Uterus (tissue), 4 donors: Measurements from ENCODE around the gene ORM2. TPM values are rescaled to one million over a fixed set of nuclear protein-coding genes. Genes with fewer than 3 reads are reported as not detected.

Source experiments
- DNase-seq, 2 donors: peaks; one replicate each; pipeline ENCODE4 v3.0.0-alpha.2; 2019 to 2020
- H3K27ac ChIP-seq, 2 donors: fragments of 200-600 bp; sonication (generic); 1 replicate in 1 of 2; 2 replicates in 1 of 2; pipeline ENCODE4 v1.5.1; 2016 to 2018
- H3K27me3 ChIP-seq, 2 donors: fragments of 200-600 bp; sonication (generic); one replicate each; pipeline ENCODE4 v1.5.1; 2018 to 2019; ENCODE audit warnings: control low read depth in 1 of 2
- H3K36me3 ChIP-seq, 2 donors: fragments of 200-600 bp; sonication (generic); one replicate each; pipeline ENCODE4 v1.5.1; 2019; ENCODE audit warnings: control low read depth in 1 of 2
- H3K4me1 ChIP-seq, 2 donors: fragments of 200-600 bp; sonication (generic); one replicate each; pipeline ENCODE4 v1.5.1; 2018 to 2019; ENCODE audit warnings: control low read depth in 1 of 2
- H3K4me3 ChIP-seq, 2 donors: fragments of 200-600 bp; sonication (generic); 1 replicate in 1 of 2; 2 replicates in 1 of 2; pipeline ENCODE4 v1.5.1; 2018 to 2019; ENCODE audit warnings: mild to moderate bottlenecking in 1 of 2
- H3K9me3 ChIP-seq, 2 donors: fragments of 200-600 bp; sonication (generic); one replicate each; pipeline ENCODE4 v1.5.1; 2019; ENCODE audit warnings: control low read depth in 1 of 2
- CTCF ChIP-seq, 4 experiments: fragments of 200-600 bp in 2 of 4; fragments of 450-650 bp in 2 of 4; sonication (generic) in 2 of 4; IDR thresholded peaks; one replicate each; pipeline ENCODE4 v1.5.1; 2016 to 2019; ENCODE audit warnings: antibody characterized with exemption in 4 of 4, mild to moderate bottlenecking in 2 of 4, moderate library complexity in 1 of 4
- POLR2A ChIP-seq, 2 donors: fragments of 450-650 bp; IDR thresholded peaks; one replicate each; pipeline ENCODE4 v1.6.1; 2016; ENCODE audit warnings: antibody characterized with exemption in 2 of 2, mild to moderate bottlenecking in 1 of 2, moderate library complexity in 1 of 2
- intact Hi-C: fragments of 100-400 bp; cut with DNase I; formaldehyde crosslinking; loops from one replicate; pipeline ENCODE4 v1.15.1; 2023; ENCODE audit warnings: low total_unique reads
- total RNA-seq, 4 donors: library from RNA; depleted of rRNA in 3 of 4; stranded (reverse); fragments of >200 nt in 3 of 4; gene quantifications; one replicate each; pipeline versions ENCODE4 v1.1.0 to v1.2.4, GENCODE V29; 2014 to 2023
- donor health status: DM: yes; HTN: yes; CAD: no.

ORM2 gene
- total RNA-seq, 4 donors from 2014 or later, result 1.2 TPM; not detected in 3

- Histone ChIP-seq H3K27ac (no peak overlapping the region), H3K36me3 (no peaks in the 10 kb centered on the region), H3K4me3 (no peak overlapping the region), H3K4me1 (no peaks in the 10 kb centered on the region), H3K9me3 (no peaks in the 10 kb centered on the region), H3K27me3 (no peaks in the 10 kb centered on the region)
- intact Hi-C loops, result no loop called here
- peak; percentile 66 to 72 for DNase-seq
- TF ChIP-seq CTCF (IDR thresholded peaks at IDR 0.05) (peak; percentile 76 to 86 (median 77)), POLR2A (IDR thresholded peaks at IDR 0.05) (no peak)
Observed at GRCh38 chr9:114339130-114339908, 9.7 kb downstream of the ORM2 start.

- TF ChIP-seq CTCF (IDR thresholded peaks at IDR 0.05), result no peak
- TF ChIP-seq POLR2A (IDR thresholded peaks at IDR 0.05), result no peak
- Histone ChIP-seq H3K27ac (no peak overlapping the region), H3K4me1 (no peaks in the 10 kb centered on the region), H3K36me3 (no peaks in the 10 kb centered on the region), H3K4me3 (no peak overlapping the region), H3K9me3 (no peaks in the 10 kb centered on the region), H3K27me3 (no peaks in the 10 kb centered on the region)
- no peak for DNase-seq
- intact Hi-C loops, result loop anchor here (10.0 kb wide), 1 partner anchor 144 kb away; no protein-coding TSS in a partner anchor
Observed at GRCh38 chr9:114341152-114341830, 11.6 kb downstream of the ORM2 start.

GRCh38 chr9:114341991-114342390, 12.3 kb downstream of the ORM2 start:
- Histone ChIP-seq H3K4me3 (no peak overlapping the region), H3K36me3 (no peaks in the 10 kb centered on the region), H3K4me1 (no peaks in the 10 kb centered on the region), H3K9me3 (no peaks in the 10 kb centered on the region), H3K27ac (no peak overlapping the region), H3K27me3 (no peaks in the 10 kb centered on the region)
- DNase-seq, result no peak
- intact Hi-C loops, result loop anchor here (10.0 kb wide), 1 partner anchor 143 kb away; no protein-coding TSS in a partner anchor
- TF ChIP-seq CTCF (IDR thresholded peaks at IDR 0.05) (no peak), POLR2A (IDR thresholded peaks at IDR 0.05) (no peak)

- no peaks in the 10 kb centered on the region for H3K27me3 ChIP-seq
- H3K4me1 ChIP-seq, result no peaks in the 10 kb centered on the region
- no peak for DNase-seq
- H3K27ac ChIP-seq, result no peak overlapping the region
- intact Hi-C loops, result loop anchor here (10.0 kb wide), 1 partner anchor 142 kb away; no protein-coding TSS in a partner anchor
- H3K4me3 ChIP-seq, result no peak overlapping the region
- H3K9me3 ChIP-seq, result no peaks in the 10 kb centered on the region
- no peaks in the 10 kb centered on the region for H3K36me3 ChIP-seq
- TF ChIP-seq POLR2A (IDR thresholded peaks at IDR 0.05) (no peak), CTCF (IDR thresholded peaks at IDR 0.05) (no peak)
Observed at GRCh38 chr9:114342755-114343440, 13.2 kb downstream of the ORM2 start.
